ENCODE results near the gene ATP6V0C. TPM values are rescaled to one million over a fixed set of nuclear protein-coding genes. Genes with fewer than 3 reads are reported as not detected.
A peak's percentile ranks its signal among the peaks of the same experiment; 100 is the strongest.

Gene ATP6V0C
- polyA plus RNA-seq (2014; cell fraction: cytosol; rRNA removed): 46.7 and 54.3 TPM in 2 replicates
- 26.1 and 32.0 TPM in 2 replicates for polyA plus RNA-seq (2014; cell fraction: nucleus; rRNA removed)

DNA sequence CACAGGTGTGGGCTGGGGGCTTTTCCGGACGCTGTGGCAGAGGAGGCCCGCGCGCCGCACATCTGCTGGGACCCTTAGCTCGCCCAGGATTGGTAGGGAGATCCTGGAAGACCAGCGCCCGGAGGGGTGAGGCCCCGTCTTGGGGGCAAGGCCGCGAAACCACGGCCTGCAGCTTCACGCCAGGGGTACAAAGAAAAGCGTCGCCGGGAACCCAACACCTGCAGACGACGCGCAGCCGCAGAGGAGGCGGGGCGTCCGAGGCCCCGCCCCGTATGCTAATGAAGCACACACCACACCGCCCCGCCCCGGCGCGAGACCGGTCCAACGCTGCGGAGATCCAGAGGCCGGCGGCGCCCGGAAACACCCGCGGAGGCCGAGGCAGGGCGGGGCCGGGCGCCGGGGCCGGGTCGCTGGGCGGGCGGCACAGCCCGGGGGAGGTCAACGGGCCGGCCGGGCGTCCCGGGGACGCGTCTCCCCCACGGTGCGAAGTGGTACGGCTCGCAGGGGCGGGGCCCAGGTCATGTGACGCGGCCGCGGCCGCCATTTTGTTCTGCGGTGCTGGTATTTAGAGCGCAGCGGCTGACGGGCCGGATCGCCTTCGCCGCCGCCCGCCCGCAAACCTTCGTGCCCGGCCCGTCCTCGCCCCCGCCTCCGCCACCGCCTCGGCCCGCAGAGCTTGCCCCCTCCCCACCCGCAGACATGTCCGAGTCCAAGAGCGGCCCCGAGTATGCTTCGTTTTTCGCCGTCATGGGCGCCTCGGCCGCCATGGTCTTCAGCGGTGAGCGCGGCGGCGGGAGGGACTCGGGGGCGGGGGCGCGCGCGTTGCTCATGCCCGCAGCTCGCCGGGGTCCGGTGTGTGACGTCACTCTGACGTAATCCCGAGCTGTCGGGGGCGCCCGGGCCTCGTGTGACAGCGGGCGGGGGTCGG lies at the start of gene ATP6V0C:
Gene ATP6V0C, plus strand, starts transcription at position 548 of the 928 bp plus-strand sequence. Its CDS starts 152 bp downstream, at position 700.
- peak; percentile 90 for DNase-seq (ENCODE audit: low spot score)

DNA sequence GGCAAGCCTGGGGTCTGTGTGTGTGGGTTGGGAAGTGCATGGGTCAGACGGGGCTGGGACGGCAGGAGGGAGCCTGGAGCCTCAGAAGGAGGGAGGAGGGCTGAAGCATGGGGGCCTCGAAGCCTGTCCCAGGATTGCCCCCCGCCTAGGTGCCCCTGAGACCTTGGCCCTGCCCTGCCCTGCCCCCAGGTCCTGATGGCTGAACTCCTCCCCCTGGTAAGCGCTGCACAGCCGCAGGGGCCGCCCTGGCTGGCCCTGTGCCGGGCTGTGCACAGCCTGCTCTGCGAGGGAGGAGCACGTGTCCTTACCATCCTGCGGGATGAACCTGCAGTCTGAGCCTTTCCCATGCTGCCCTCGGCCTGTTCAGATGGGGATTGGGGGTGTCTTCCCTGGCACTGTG lies 49.4 kb upstream of the ATP6V0C start:
- DNase-seq (ENCODE audit: low spot score): no peak

DNA sequence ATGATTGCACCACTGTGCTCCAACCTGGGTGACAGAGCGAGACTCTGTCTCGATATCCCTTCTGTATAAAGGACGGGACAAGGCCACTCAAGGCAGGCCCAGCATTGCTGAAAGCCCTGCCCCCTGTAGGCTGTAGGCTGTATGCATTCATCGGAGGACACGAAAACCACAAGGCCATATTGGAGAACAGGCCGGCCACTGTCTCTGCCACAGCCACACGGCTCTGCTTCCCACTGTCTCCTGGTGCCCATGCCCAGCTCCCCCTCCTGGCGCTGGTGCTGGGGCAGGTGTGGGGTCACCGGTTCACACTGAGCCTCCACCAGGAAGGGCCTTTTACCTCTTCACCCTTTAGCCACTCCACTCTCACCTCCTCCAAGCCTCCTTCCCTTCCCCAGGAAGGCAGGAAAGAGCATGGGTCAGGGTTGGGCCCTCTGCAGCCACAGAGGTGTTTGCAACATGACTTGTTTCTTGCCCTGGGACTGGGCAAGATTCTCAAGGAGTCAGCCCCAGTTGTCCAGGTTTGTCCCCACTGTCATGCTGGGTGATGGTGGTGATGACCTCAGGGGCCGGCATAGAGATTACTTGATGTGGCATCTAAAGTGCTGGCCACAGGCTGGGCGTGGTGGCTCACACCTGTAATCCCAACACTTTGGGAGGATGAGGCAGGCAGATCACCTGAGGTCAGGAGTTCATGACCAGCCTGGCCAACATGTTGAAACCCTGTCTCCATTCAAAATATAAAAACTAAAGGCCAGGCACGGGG lies 47.9 kb upstream of the ATP6V0C start:
- peak; percentile 55 for DNase-seq (ENCODE audit: low spot score)

DNA sequence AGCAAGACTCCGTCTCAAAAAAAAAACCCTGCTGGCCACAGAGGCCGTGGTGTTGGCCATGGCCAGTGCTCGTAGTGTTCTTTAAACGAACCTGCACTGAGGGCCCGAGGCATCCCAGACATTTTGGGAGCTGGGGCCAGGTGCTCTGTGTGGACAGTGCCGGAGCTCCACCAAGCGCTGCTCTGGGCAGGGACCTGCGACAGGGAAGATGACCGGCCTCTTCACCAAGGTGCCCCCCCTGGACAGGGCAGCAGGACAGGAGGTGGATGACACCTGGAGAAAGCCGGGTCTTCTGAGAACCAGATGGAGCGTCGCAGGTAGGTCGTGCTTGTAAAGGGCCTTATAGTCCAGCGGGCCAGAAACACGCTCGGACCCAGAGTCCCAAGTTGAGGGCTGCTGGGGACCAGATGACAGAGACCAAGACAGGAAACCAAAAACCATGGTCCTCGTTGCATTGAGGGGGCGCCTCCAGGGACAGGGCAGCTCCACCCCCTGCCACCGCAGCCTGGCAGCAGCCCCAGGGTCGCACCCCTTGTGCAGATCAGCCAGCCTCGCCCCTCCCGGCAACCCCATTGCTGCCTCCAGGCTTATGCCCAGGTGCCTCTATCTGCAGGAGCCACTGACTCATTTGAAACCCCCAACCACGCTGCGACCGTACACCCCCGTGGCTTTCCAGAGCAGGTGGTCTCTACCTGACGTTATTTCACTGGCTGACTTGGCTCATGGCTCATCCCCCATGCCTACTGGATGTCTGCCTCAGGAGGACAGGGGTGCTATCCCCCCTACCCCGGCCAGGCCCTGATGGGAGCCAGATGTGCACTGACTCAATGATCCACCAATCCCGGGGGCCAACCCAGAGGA lies 46.9 kb upstream of the ATP6V0C start:
- no peak for DNase-seq (ENCODE audit: low spot score)

DNA sequence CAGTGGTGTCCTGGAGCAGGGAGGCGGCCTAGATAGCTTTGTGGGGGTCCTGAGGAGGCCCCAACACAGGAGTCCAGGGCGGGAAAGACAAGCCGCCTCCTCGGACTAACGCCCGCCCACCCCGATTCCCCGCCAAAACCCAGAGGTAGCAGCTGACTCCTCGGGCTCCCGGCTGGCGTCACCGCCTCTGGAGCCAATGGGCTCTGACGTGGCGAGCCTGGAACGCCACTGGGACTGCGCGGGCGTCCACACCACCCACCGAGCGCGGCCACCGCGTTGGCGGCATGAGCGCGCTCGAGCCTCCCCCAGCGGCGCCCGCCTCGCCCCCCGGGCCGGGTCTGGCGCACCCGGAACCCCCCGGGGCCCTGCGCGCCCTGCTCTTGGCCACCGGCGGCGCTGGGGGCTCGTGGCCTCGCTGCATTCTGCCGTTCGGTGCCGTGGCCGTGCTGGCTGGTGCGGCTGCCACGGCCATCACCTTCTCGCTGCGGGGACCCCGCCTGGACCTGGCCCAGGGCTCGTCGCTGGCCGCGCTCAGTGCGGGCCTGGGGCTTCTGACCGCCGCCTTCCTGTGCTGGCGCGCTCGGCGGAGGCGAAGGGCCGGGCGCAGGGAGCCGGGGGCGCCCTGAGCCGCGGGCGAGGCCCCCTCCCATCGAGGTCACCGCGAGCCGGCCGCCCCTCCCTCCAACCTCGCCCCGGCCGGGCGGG lies 46.1 kb upstream of the ATP6V0C start:
- DNase-seq (ENCODE audit: low spot score): peak; percentile 88

DNA sequence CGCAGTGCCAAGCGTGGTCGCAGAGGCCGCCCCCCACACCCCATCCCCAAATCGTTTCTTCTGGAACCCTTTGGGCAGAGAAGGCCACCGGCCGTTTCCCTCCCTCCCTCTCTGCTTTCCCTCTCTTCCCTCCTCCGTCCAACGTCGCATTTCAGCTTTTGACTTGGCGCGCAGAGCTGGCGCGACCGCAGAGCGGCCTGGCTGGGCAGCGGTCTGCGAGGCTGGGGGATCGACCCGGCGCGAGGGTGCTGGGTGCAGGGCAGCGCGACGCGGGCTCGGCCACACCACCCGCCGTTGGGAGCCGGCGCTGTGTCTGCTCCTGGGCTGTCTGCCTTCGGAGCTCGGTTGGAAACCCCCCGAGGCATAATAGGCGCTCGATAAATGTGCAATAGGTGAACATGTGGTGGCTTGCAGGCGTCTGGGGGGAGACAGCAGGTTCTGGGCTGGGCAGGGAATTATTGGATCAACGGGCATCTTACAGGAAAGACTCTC lies 45.5 kb upstream of the ATP6V0C start:
- DNase-seq (ENCODE audit: low spot score): peak; percentile 71

DNA sequence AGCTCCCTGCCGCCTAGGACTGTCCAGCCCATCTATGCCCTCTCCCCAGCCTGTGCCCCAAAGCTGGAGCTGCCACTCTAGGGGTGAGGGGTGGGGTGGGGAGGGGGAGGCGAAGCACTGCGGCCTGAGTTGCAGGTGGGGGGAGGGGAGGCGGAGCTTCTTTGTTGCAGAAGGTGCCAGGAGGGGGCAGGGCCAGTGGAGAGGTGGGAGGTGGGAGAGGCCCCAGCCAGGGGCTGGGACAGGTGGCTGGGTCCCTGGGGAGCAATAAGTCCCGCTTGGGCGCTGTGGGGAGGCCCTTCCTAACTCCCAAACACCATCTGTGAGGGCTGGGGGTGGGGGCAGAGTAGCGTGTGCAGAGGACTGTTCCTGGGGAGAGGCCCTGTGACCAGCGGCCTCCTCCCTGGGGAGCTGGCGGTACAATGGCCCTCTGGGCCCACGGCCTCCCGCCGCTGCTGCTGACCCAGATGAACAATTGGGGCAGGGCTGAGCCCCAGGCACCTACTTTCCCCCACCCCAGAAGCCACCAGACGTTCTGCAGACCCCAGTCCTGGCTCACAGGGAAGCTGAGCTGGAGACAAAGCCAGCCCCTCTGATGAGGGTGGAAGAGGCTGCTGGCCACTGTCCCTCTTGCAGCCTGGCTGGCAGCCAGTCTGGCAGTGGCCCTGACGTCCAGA lies 44.9 kb upstream of the ATP6V0C start:
- peak; percentile 94 for DNase-seq (ENCODE audit: low spot score)

DNA sequence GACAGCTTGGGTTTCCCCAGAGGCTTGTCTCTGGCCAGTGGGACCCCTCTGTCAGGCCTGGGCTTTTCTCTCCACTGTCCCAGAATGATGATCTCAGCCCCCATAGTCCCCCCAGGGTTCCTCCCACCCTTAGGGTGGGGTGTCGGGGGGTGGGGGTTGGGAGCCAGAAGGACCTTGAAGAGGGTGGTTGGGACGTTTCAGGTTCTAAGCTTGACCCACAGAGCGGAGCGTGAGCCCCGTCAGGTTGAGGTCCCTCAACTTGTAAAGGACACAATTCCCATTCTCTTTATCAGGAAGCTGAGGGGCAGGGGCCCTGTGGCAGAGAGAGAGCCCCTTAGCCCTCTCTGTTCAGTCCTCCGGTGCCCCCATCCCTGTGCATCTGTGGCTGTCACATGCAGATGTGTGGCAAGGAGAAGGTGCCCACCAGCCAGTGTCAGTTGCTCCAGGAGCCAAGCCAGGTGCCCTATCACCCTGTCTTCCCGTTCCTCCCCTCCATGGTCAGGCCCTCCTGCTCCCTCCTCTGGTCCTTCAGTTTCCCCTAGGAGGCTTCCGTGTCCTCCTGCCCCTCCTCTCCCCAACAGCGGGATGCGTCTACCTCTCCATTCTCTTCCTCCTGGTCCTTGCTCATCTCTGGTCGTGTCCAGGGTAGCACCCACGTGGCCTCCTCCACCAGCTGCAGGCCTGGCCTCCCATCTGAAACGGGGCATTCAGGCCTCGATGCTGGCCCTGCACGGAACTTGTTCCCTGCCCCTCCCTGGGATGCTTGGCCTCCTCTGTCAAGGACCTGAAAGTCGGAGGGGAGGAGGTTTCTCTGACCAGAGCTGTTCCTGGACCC lies 44.1 kb upstream of the ATP6V0C start:
- peak; percentile 60 for DNase-seq (ENCODE audit: low spot score)

DNA sequence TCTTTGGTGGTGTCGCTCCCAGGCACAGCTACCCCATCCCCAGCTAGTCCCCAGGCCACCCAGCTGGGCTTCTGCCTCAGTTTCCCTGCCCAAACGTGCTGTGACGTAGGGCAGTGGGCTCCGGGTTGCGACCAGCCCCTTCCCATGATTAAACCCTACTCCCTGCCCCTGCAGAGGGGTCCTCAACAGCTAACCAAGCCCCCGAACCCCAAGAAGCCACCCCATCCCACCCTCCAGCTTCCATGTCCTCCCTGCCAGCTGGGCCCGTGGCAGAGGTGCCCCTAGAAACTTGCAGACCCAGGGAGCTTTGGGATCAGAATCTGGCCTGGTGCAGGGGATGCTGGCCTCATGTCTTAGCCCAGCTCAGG lies 43.5 kb upstream of the ATP6V0C start:
- no peak for DNase-seq (ENCODE audit: low spot score)

DNA sequence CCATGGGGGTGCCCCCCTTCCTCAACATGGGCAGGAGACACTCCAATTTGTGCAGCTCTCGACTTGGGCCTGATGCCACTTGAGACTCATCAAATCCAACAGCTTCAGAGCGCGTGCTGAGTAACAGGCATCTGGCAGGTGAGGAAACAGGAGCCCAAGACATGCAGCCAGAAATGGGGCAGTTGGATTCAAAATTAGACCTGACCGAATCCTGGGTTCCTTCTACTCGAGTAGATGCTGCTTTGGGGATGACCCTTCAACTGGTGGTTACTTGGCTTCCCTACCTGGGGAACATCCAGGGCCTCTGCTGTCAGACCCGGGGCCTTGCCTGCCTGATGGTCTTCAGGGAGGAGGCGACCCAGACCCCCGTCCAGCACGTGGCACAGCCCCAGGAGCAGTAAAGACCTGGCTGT lies 43.1 kb upstream of the ATP6V0C start:
- no peak for DNase-seq (ENCODE audit: low spot score)

DNA sequence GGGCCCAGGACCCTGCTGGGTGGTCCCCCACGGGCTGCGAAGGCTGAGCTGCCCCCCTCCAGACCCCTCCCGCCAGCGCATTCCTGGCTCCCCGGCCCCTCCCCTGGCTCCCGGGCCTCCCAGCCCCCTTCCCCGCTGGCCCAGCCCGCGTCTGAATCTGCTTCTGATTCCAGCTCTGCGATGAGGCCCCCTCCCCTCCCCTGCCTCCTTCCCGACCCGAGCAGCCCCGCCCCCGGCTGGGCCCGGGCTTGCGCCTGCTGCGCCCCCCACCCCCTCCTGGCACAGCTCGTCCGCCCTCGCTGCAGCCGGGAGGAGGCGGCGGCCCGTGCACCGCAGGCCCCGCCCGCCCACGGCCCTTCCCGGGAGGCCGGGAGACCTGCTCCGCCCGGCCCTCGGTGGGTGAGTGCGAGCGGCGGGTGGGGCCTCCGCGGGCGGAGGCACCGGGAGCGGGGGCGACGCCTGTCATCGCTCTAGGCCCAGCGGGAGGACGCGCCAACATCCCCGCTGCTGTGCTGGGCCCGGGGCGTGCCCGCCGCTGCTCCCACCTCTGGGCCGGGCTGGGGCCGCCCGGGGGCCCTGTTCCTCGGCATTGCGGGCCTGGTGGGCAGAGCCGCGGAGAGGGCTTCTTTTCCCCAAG lies 42.6 kb upstream of the ATP6V0C start, which contains the start of gene NTN3:
Gene NTN3, plus strand, starts transcription at position 282 of the 637 bp plus-strand sequence. CDS start 405 bp downstream, outside the sequence.
- peak; percentile 84 for DNase-seq (ENCODE audit: low spot score)

DNA sequence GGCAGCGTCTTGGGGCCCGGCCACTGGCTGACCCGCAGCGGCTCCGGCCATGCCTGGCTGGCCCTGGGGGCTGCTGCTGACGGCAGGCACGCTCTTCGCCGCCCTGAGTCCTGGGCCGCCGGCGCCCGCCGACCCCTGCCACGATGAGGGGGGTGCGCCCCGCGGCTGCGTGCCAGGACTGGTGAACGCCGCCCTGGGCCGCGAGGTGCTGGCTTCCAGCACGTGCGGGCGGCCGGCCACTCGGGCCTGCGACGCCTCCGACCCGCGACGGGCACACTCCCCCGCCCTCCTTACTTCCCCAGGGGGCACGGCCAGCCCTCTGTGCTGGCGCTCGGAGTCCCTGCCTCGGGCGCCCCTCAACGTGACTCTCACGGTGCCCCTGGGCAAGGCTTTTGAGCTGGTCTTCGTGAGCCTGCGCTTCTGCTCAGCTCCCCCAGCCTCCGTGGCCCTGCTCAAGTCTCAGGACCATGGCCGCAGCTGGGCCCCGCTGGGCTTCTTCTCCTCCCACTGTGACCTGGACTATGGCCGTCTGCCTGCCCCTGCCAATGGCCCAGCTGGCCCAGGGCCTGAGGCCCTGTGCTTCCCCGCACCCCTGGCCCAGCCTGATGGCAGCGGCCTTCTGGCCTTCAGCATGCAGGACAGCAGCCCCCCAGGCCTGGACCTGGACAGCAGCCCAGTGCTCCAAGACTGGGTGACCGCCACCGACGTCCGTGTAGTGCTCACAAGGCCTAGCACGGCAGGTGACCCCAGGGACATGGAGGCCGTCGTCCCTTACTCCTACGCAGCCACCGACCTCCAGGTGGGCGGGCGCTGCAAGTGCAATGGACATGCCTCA lies 41.9 kb upstream of the ATP6V0C start:
- DNase-seq (ENCODE audit: low spot score): no peak

DNA sequence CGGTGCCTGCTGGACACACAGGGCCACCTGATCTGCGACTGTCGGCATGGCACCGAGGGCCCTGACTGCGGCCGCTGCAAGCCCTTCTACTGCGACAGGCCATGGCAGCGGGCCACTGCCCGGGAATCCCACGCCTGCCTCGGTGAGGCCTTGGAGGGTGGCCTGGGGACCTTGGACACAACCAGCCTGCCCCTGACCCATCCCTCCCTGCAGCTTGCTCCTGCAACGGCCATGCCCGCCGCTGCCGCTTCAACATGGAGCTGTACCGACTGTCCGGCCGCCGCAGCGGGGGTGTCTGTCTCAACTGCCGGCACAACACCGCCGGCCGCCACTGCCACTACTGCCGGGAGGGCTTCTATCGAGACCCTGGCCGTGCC lies 41.3 kb upstream of the ATP6V0C start:
- DNase-seq (ENCODE audit: low spot score): no peak

DNA sequence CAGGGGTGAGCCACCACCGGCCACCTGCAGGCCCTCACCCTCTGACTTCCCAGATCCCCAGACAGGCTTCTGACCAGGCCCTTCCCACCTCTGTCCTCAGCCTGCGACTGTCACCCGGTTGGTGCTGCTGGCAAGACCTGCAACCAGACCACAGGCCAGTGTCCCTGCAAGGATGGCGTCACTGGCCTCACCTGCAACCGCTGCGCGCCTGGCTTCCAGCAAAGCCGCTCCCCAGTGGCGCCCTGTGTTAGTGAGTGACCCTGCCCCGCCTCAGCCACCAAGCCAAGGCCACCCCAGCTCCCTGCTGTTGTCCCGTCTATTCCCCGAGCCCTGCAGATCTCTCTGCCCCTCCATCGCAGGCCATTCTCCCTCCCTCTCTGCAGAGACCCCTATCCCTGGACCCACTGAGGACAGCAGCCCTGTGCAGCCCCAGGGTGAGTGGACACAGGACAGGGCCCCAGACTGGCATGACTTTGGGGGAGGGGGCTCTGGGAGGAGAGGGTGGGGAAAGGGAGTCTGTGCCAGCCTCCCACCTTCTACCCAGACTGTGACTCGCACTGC lies 40.8 kb upstream of the ATP6V0C start:
- no peak for DNase-seq (ENCODE audit: low spot score)

DNA sequence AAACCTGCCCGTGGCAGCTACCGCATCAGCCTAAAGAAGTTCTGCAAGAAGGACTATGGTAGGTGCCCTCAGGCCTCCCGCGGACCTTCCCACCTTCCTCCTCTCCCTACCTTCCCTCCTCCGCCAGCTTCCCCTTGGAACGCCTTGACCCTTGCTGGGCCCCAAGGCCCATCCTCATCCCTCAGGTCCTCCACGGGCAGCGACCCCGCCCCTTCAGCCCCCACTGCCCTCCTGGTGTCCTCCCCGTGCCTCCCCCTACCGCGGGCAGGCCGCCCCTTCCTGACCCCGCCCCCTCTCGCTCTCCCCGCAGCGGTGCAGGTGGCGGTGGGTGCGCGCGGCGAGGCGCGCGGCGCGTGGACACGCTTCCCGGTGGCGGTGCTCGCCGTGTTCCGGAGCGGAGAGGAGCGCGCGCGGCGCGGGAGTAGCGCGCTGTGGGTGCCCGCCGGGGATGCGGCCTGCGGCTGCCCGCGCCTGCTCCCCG lies 40.3 kb upstream of the ATP6V0C start:
- DNase-seq (ENCODE audit: low spot score): peak; percentile 71

DNA sequence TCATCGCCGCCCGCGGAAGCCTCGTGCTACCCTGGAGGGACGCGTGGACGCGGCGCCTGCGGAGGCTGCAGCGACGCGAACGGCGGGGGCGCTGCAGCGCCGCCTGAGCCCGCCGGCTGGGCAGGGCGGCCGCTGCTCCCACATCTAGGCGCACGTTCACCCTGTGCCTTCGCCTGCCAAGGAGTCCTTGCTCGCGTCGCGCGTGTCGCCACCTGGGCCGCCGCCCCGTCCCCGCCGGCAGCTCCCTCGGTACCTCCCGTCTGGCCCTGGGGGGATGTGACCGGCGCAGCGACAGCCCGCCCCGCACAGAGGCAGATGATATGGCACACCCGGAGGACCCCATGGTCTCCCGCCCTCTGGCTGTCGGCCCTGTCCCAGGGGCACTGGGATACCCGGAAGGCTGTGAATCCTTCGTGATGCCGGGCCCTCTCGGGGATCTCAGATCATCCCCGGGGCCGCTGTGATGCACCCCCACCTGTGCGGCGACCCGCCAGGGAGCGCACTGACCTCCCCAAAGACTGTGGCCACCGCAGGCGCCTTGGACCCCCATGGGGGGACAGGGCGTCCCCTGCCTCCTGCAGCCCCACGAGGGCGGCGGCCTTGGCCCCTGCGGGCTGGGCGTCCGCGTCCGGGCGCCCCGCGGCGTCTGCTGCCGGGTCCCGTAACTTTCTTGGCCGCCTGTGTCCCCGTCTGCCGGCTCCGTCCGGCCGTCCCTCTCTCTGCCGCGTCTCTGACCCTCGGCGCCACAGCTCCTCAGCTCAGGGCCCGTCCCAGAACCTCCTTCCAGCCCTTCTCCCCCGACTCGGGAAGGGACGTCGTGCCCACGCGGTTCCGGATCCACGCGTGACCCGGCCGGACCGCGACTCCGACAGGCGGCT lies 39.5 kb upstream of the ATP6V0C start:
- DNase-seq (ENCODE audit: low spot score): peak; percentile 49
